Breast epithelium (tissue), 4 donors: ENCODE data around the gene PABPC1L. TPM values are rescaled to one million over a fixed set of nuclear protein-coding genes. Genes with fewer than 3 reads are reported as not detected.

Experiments used
- DNase-seq, 2 donors: peaks; one replicate each; pipeline ENCODE4 v3.0.0-alpha.2; 2019; ENCODE audit warnings: low spot score in 2 of 2
- H3K27ac ChIP-seq, 2 donors: fragments of 200-600 bp; sonication (generic) in 1 of 2; one replicate each; pipeline ENCODE4 v1.5.1; 2016 to 2019; ENCODE audit warnings: mild to moderate bottlenecking in 1 of 2
- H3K27me3 ChIP-seq, 2 donors: fragments of 200-600 bp; sonication (generic) in 1 of 2; one replicate each; pipeline versions ENCODE4 v1.5.1 to v1.6.0; 2017 to 2019; ENCODE audit warnings: control low read depth in 1 of 2, mild to moderate bottlenecking in 1 of 2
- H3K36me3 ChIP-seq: fragments of 200-600 bp; one replicate; pipeline ENCODE4 v1.5.1; 2019
- H3K4me1 ChIP-seq, 2 donors: fragments of 200-600 bp; sonication (generic); one replicate each; pipeline ENCODE4 v1.5.1; 2016 to 2019; ENCODE audit warnings: control low read depth in 1 of 2
- H3K4me3 ChIP-seq, 3 donors: fragments of 200-600 bp; sonication (generic); 1 replicate in 2 of 3; 2 replicates in 1 of 3; pipeline ENCODE4 v1.5.1; 2016 to 2019; ENCODE audit warnings: mild to moderate bottlenecking in 3 of 3, moderate library complexity in 2 of 3
- H3K9me3 ChIP-seq, 2 donors: fragments of 200-600 bp; sonication (generic) in 1 of 2; one replicate each; pipeline ENCODE4 v1.5.1; 2016 to 2019; ENCODE audit warnings: control low read depth in 1 of 2
- CTCF ChIP-seq, 3 donors: fragments of 450-650 bp; IDR thresholded peaks; one replicate each; pipeline ENCODE4 v1.5.1; 2016 to 2017; ENCODE audit warnings: antibody characterized with exemption in 3 of 3, mild to moderate bottlenecking in 3 of 3, moderate library complexity in 3 of 3
- POLR2A ChIP-seq: fragments of 450-650 bp; IDR thresholded peaks from one replicate; pipeline ENCODE4 v1.6.1; 2016; ENCODE audit warnings: antibody characterized with exemption, mild to moderate bottlenecking, moderate library complexity
- POLR2AphosphoS5 ChIP-seq, 3 donors: sonication (generic); formaldehyde crosslinking; IDR thresholded peaks; one replicate each; pipeline ENCODE4 v1.6.1; 2017; ENCODE audit warnings: antibody characterized with exemption in 3 of 3
- intact Hi-C: fragments of 100-400 bp; cut with DNase I; formaldehyde crosslinking; loops from one replicate; pipeline ENCODE4 v1.15.1; 2023; ENCODE audit warnings: low total_unique reads
- total RNA-seq, 3 donors: library from RNA; depleted of rRNA; stranded (reverse); fragments of >200 nt; gene quantifications; one replicate each; pipeline ENCODE4 v1.1.0, GENCODE V29; 2016

PABPC1L gene
- total RNA-seq, 3 donors from 2014 or later = 6.9 to 55.3 (median 28.8) TPM

- Histone ChIP-seq H3K9me3 (no peaks in the 10 kb centered on the region), H3K4me3 (no peak overlapping the region), H3K27ac (no peak overlapping the region), H3K36me3 (no peaks in the 10 kb centered on the region), H3K4me1 (peaks cover 0 to 9% of the 10 kb centered on the region in 2 donors), H3K27me3 (no peaks in the 10 kb centered on the region)
- TF ChIP-seq CTCF (IDR thresholded peaks at IDR 0.05) = no peak
- no peak for TF ChIP-seq POLR2A
- TF ChIP-seq POLR2AphosphoS5 (IDR thresholded peaks at IDR 0.05) = no peak
- DNase-seq = no peak
- intact Hi-C loops = no loop called here
These were observed 14.9 kb upstream of the PABPC1L start for GRCh38 chr20:44894959-44895358.

- intact Hi-C loops = no loop called here
- H3K36me3 ChIP-seq = no peaks in the 10 kb centered on the region
- H3K27ac ChIP-seq = no peak overlapping the region
- no peaks in the 10 kb centered on the region for H3K27me3 ChIP-seq
- H3K9me3 ChIP-seq = no peaks in the 10 kb centered on the region
- peaks cover 0 to 9% of the 10 kb centered on the region in 2 donors for H3K4me1 ChIP-seq
- TF ChIP-seq POLR2A (no peak), POLR2AphosphoS5 (IDR thresholded peaks at IDR 0.05) (no peak), CTCF (IDR thresholded peaks at IDR 0.05) (no peak)
- no peak for DNase-seq
- no peak overlapping the region for H3K4me3 ChIP-seq
These were observed 13.3 kb upstream of the PABPC1L start for GRCh38 chr20:44896583-44896982.

GRCh38 chr20:44897133-44897532 lies 12.7 kb upstream of the PABPC1L start:
- intact Hi-C loops = no loop called here
- no peak for TF ChIP-seq POLR2A
- TF ChIP-seq POLR2AphosphoS5 (IDR thresholded peaks at IDR 0.05) = no peak
- no peak for TF ChIP-seq CTCF (IDR thresholded peaks at IDR 0.05)
- H3K36me3 ChIP-seq = no peaks in the 10 kb centered on the region
- H3K4me3 ChIP-seq = no peak overlapping the region
- DNase-seq = no peak
- no peaks in the 10 kb centered on the region for H3K9me3 ChIP-seq
- peaks cover 0 to 9% of the 10 kb centered on the region in 2 donors for H3K4me1 ChIP-seq
- H3K27me3 ChIP-seq = no peaks in the 10 kb centered on the region
- H3K27ac ChIP-seq = no peak overlapping the region

- no peak overlapping the region for H3K27ac ChIP-seq
- H3K9me3 ChIP-seq = no peaks in the 10 kb centered on the region
- peaks cover 10% of the 10 kb centered on the region for H3K36me3 ChIP-seq
- TF ChIP-seq CTCF (IDR thresholded peaks at IDR 0.05) (no peak), POLR2A (no peak), POLR2AphosphoS5 (IDR thresholded peaks at IDR 0.05) (no peak)
- no peak overlapping the region for H3K4me3 ChIP-seq
- H3K4me1 ChIP-seq = peaks cover 0 to 9% of the 10 kb centered on the region in 2 donors
- DNase-seq = no peak
- intact Hi-C loops = no loop called here
- H3K27me3 ChIP-seq = no peaks in the 10 kb centered on the region
These were observed 9.5 kb upstream of the PABPC1L start for GRCh38 chr20:44900231-44900854.

- no peak for TF ChIP-seq POLR2A
- TF ChIP-seq POLR2AphosphoS5 (IDR thresholded peaks at IDR 0.05) = no peak
- no peak for TF ChIP-seq CTCF (IDR thresholded peaks at IDR 0.05)
- intact Hi-C loops = no loop called here
- Histone ChIP-seq H3K36me3 (peaks cover 10% of the 10 kb centered on the region), H3K4me1 (peaks cover 0 to 9% of the 10 kb centered on the region in 2 donors), H3K27me3 (no peaks in the 10 kb centered on the region), H3K4me3 (no peak overlapping the region), H3K27ac (no peak overlapping the region), H3K9me3 (no peaks in the 10 kb centered on the region)
- no peak for DNase-seq
These were observed 7.9 kb upstream of the PABPC1L start for GRCh38 chr20:44901974-44902373.
